H54 (cell line): ENCODE measurements around the gene PSMA3.
A peak's percentile ranks its signal among the peaks of the same experiment; 100 is the strongest.

Experiments
- DNase-seq: peaks from one replicate; pipeline ENCODE4 v3.0.0; 2011; ENCODE audit warnings: low spot score, mixed read lengths; ENCODE audit not compliant: insufficient read length
- FAIRE-seq: peaks from 3 replicates; lab custom pipeline; 2011; peaks lifted over from hg19 to GRCh38; lab: Jason Lieb, UNC
- POLR2A ChIP-seq: IDR thresholded peaks from 2 replicates; pipeline ENCODE4 v1.6.1; 2011; ENCODE audit warnings: low read depth, mild to moderate bottlenecking, low read length

The PSMA3 gene

DNA sequence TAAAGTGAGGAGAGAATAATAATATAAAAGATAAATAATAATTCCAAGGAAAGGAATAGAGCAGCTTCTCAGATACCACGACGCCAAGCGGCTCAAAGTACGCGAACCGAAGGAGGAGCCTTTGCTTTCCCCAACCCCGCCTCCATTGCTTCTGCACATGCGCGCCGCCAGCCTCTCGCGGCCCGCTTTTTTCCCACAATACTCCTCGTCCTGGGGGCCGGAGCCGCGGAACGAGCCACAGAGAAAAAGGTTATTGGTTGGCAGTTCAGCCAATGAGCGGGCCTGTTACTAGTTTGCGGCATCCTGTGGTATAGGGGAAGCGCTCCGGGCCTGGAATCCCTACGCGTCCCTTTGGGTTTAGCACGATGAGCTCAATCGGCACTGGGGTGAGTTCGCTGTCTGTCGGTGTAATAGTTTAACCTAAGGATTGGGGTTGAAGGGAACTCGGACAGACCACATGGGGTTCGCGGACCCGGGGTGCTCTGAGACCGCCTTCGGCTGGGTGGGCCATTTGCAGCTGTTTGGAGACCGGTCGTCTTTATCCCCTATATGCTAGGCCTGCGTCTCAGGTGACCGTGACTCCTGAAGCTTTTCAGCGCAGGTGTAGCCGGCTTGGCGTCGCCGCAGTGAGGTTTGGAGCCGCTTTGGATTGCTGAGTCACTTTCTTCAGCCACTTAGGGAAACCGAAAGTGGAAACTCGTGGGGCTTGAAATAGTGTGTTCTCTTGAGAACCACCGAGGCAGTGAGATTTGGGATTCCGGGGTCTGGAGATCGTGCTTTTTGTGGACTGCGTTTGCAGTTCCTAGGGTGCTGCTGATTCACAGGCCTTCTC lies at the start of gene PSMA3:
PSMA3 (plus strand) TSS at position 288 of the 832 bp plus-strand sequence; CDS start at position 366, 78 bp downstream.
- FAIRE-seq (peak; percentile 90), DNase-seq (peak; percentile 61)
- TF ChIP-seq POLR2A, result peak; percentile 49

DNA sequence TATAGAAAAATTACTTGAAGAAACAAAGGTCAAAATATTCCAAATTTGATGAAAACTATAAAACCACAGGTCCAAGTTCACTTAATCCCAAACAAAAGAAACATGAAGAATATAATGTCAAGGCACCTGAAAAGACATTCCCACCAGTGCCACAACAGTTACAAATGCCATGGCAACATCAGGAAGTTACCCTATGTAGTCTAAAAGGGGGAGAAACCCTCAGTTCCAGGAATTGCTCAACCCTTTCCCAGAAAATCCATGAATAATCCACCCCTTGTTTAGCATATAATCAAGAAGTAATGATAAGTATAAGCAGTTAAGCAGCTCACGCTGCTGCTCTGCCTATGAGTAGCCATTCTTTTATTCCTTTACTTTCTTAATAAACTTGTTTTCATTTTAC lies 48.4 kb upstream of the PSMA3 start:
- FAIRE-seq (no peak), DNase-seq (no peak)
- TF ChIP-seq POLR2A, result no peak

DNA sequence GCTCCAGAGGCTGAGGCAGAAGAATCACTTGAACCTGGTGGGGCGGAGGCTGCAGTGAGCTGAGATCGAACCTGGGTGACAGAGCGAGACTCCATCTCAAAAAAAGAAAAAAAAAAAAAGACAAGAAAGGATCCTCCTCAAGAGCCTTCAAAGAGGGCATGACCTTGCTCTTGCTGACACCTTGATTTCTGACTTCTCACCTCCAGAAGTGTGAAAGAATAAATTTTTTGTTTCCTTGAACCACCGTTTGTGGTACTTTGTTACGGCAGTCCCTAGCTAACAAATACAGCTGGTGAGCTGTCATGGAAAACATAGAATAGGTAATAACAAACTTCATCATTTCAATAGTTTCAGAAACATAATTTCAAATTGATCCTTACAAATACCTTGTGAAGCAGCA lies 46.6 kb upstream of the PSMA3 start:
- TF ChIP-seq POLR2A, result no peak
- DNase-seq (no peak), FAIRE-seq (no peak)

DNA sequence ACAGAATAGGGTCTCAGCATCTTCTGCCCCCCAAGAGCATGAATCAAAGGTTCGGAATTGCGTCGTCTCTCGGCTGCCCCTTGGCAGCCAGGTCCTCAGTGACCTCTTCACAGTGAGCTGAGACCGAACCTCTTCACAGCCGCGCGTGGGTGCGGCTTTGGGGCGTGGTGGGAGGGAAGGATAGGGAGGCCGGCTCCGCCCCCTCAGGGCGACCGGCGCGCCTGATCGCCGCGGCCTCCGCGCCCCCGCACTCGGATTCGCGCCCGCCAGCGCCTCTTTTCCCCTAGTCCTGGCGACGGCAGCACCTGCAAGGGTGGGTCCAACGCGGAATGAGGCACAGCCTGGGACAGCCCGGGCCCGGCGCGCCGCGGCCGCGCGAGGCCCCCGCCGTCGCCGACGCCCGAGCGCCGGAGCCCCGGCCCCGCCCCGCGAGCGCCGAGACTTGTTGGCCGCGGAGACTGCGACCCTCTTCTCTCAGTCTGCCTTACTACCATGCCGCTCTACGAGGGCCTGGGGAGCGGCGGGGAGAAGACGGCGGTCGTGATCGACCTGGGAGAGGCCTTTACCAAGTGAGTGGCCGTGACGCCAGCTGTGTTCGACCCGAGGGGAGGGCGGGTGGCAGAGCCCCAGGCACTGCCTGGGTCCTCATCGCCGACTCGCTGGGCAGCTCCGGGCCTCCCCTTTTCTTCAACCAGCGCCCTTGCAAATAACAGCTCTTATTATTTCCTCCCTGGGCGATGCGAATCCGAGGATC lies 44.7 kb upstream of the PSMA3 start, which contains the start of gene ACTR10:
ACTR10 (plus strand) TSS at position 424 of the 754 bp plus-strand sequence; CDS start at position 493, 69 bp downstream.
- TF ChIP-seq POLR2A, result peak; percentile 64
- peak; percentile 56 for DNase-seq
- FAIRE-seq, result peak; percentile 11

DNA sequence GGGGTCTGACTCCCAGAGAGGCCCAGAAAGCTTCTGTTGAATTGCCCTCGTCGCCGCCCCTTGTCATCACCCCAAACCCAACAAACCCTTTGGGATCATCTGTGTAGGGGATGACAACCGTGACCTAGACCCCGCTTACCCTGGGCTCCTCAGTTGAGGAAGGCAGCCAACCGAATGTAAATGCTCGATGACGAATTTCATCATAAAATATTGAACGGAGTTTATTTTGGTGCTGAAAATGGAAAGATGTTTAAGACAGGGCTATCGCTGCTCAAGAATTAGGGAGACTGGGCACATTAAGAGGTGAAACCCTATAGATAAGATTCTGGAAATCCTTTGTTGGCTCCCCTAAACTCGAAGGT lies 44.2 kb upstream of the PSMA3 start:
- TF ChIP-seq POLR2A, result no peak
- no peak for FAIRE-seq
- peak; percentile 6 for DNase-seq

DNA sequence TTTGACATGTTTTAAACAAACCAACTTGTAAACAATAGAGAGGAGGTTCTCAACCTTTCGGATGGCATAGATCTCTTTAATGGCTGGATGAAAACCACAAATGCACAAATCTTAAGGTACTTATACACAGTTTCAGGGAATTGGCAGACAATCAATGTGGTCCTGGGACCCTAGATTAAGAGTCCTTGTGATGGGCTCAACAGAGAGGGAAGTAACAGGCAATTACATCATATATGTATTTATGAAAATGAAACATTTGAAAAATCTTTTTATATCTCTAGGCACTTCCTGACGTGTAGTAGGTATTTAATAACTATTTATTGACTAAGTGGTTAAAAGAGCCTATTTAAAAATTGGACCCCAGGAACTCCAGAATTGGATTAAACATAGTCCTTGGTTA lies 43.8 kb upstream of the PSMA3 start:
- FAIRE-seq, result peak; percentile 41
- no peak for TF ChIP-seq POLR2A
- no peak for DNase-seq

DNA sequence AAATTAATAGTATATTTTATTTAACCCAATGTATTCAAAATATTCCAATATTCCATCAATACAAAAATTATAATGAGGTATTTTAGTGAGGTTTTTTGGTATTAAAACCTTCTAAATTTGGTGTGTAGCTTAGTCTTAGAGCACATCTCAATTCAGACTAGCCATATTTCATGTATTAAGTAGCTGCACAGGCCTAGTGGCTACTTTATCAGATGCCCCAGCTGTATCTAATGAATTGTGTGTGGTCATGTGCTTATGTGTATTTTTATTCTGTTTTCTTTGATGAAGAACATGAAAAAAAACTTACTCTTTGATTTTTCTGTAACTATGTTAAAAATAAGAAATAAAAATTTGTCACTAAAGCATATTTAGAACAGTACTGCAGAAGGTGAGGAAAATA lies 31.5 kb upstream of the PSMA3 start:
- DNase-seq, result no peak

DNA sequence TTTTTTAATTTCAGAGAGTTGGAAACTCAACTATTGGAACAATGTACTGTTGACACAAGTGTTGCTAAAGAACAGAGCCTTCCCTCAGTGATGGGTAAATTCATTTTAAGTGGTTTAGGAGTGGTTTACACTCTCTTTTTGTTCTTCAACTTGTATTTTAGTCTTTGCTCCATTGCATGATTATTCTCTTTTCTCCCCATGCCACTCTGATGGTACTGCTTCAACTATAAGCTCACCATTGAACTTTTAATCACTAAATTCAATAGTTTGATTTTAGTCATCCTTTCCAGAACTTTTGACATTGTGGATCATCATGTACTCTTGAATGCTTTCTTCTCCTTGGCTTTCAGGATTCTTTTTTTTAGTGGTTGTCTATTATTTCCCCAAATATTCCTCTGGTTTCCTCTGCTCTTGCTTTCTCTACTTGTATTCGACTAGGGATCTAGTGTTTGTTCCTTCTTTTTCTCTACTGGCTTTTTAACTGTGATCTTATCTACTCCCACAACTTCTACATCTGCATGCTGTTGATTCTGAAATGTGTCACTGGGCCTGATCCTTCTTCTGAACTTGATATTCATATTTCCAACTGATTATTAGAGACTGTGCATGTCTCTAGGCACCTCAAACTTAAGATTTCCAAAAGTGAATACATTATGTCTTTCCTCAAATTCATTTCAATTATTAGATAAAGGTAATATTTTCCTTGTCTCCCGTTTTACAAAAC lies 29.3 kb upstream of the PSMA3 start:
- no peak for DNase-seq
- no peak for TF ChIP-seq POLR2A
- FAIRE-seq, result no peak

More for the DNA sequence above, 31.5 kb upstream of the PSMA3 start:
- no peak for TF ChIP-seq POLR2A
- FAIRE-seq, result no peak

DNA sequence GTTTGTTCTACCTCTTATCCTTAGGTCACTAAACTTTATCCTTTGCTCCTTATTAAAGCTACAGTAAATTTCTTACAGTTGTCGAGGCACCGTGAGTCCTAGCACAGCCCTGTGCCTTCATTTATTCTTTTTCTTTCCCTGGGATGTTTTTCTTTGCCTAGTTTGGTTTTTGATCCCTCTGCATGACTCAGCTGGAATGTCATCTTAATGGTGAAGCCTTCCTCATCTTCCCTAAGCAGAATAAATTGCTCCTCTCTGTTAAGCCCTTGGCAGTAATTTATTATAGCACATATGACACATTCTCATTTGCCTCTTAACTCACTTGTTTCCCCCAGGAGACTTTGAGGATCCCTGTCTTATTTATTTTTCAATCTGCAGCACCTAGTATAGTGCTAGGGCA lies 28.1 kb upstream of the PSMA3 start:
- DNase-seq (no peak), FAIRE-seq (peak; percentile 33)
- TF ChIP-seq POLR2A, result no peak

DNA sequence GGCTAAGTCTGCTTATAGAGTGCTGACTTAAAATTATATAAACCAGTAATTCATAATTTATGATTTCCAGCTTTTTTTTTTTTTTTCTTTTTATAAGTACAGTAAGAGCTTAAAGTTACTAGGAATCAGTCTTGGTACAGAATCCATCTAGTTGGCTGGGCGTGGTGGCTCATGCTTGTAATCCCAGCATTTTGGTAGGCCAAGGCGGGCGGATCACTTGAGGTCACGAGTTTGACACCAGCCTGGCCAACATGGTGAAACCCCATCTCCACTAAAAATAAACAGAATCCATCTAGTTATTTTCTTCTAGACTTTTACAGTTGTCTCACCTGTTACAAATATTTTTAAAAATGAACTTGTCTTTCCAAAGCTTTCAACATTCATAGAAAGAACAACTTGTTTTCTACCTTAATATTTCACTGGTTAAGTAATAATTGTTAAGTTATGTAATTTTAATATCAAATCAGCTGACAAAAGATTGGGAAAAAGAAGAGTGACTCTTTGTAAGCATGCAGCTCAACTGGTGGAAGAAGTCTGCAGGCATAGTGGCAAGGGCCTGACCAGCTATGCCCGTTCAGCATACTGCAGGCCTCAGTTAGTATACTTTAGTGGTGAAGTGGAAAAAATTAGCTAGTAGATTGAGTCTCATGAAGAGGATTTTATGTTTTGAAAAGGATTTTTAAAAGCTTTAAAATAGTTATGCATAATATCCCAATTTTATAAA lies 17.4 kb upstream of the PSMA3 start:
- no peak for TF ChIP-seq POLR2A
- DNase-seq (no peak), FAIRE-seq (no peak)

DNA sequence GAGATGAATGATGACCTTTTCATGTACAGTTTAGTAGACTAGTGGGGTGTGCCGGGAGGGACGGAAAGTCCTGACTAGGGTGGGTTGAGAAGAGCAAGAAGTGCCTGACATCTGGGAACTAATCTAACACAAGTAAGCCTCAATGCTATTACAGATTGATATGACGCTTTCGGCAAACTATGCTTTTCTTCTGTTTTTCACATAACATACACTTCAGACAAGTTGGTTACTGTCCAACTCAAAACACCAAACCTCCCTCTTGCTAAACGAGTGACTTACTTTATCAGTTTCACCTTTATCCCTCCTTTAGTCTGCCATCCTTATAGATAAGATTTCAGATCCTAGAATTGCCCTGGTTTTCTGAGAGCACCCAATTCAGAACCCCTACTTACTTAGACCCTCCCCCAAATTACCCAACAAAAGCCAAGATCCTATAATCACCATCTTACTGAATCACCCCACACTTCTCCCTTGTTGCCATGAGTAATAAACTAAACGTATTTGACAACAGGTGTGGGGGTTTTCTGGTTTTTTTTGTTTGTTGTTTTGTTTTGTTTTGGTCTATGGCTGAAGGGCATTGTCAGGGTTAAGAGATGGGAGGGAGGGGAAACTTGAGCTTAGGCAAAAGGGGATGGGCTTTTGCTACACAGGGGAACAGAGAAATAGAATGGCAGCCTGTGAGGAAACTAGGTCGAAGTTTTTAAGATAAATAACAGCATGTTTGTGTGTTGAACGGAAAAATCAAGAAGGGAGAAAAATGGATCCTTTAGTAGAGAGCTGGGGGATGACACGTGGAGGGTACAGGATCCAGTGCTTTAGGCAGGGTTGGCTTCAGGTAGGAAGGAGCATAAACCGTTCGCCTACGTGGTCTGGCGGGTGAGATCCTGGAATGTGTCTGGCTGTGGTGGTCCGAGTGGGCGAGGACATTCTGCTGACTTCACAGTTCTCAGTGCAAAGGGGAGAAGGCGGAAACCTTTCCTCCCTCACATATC lies 6.1 kb upstream of the PSMA3 start:
- no peak for DNase-seq
- peak; percentile 30 for FAIRE-seq
- no peak for TF ChIP-seq POLR2A
